PFSK-1 (cell line): Measurements from ENCODE around the gene TYMP.

Source experiments
- FOXP2 ChIP-seq: optimal IDR thresholded peaks from 2 replicates; pipeline ENCODE3; 2011; ENCODE audit warnings: borderline replicate concordance, control low read depth, inconsistent platforms; ENCODE audit not compliant: insufficient read depth; ENCODE audit errors: extremely low read length, extremely low read depth
- POLR2AphosphoS5 ChIP-seq: IDR thresholded peaks from 2 replicates; pipeline ENCODE4 v1.6.1; 2012; ENCODE audit warnings: low read depth, mild to moderate bottlenecking, control low read depth, low read length, moderate library complexity
- REST ChIP-seq, 2 experiments: IDR thresholded peaks; 2 replicates each; pipeline versions ENCODE4 v1.6.1 to v1.8.0; 2011 to 2012; ENCODE audit warnings: low read depth in 2 of 2, low read length in 2 of 2, control low read depth in 1 of 2, inconsistent platforms in 1 of 2, mild to moderate bottlenecking in 1 of 2, moderate library complexity in 1 of 2; ENCODE audit not compliant: insufficient read depth in 1 of 2
- SIN3A ChIP-seq: IDR thresholded peaks from 2 replicates; pipeline ENCODE4 v1.6.1; 2012; ENCODE audit warnings: mild to moderate bottlenecking, low read length, moderate library complexity, borderline replicate concordance; ENCODE audit not compliant: insufficient read depth
- TAF1 ChIP-seq: IDR thresholded peaks from 2 replicates; pipeline ENCODE4 v1.6.1; 2012; ENCODE audit warnings: low read length, control low read depth, borderline replicate concordance; ENCODE audit not compliant: insufficient read depth

The TYMP gene

GRCh38 chr22:50548921-50549790 is 19.3 kb upstream of the TYMP start:
- TF ChIP-seq TAF1 (no peak), SIN3A (no peak), FOXP2 (no peak), REST (IDR thresholded peaks at IDR 0.05; ENCODE audit: insufficient read depth in 1 of 2, low read depth in 2 of 2, low read length in 2 of 2) (no peak), POLR2AphosphoS5 (no peak)

- no peak for TF ChIP-seq REST (IDR thresholded peaks at IDR 0.05; ENCODE audit: insufficient read depth in 1 of 2, low read depth in 2 of 2, low read length in 2 of 2)
- TF ChIP-seq TAF1 = no peak
- TF ChIP-seq SIN3A = no peak
- no peak for TF ChIP-seq FOXP2
- TF ChIP-seq POLR2AphosphoS5 = no peak
These were observed 18.5 kb upstream of the TYMP start for GRCh38 chr22:50548040-50548920.

GRCh38 chr22:50547263-50547985 is 17.6 kb upstream of the TYMP start:
- TF ChIP-seq POLR2AphosphoS5 (no peak), FOXP2 (no peak), TAF1 (no peak), SIN3A (no peak), REST (IDR thresholded peaks at IDR 0.05; ENCODE audit: insufficient read depth in 1 of 2, low read depth in 2 of 2, low read length in 2 of 2) (no peak)

GRCh38 chr22:50546326-50547262 is 16.8 kb upstream of the TYMP start:
- TF ChIP-seq TAF1 (no peak), REST (IDR thresholded peaks at IDR 0.05; ENCODE audit: insufficient read depth in 1 of 2, low read depth in 2 of 2, low read length in 2 of 2) (no peak), SIN3A (no peak), FOXP2 (no peak), POLR2AphosphoS5 (no peak)
